Liver (tissue), 9 donors: ENCODE measurements around the gene TMEM8B. TPM values are rescaled to one million over a fixed set of nuclear protein-coding genes. Genes with fewer than 3 reads are reported as not detected.

Experiments
- DNase-seq: peaks from one replicate; pipeline ENCODE4 v3.0.0-alpha.2; 2017; ENCODE audit warnings: low spot score
- H3K27ac ChIP-seq, 2 donors: one replicate each; pipeline ENCODE4 v1.7.0; 2013; ENCODE audit warnings: inconsistent platforms in 2 of 2, low read length in 2 of 2, control low read depth in 1 of 2, low read depth in 1 of 2, mild to moderate bottlenecking in 1 of 2
- H3K27me3 ChIP-seq, 4 donors: one replicate each; pipeline versions ENCODE4 v1.6.1 to v1.7.0; 2013; ENCODE audit warnings: low read length in 3 of 4, inconsistent platforms in 1 of 4, mild to moderate bottlenecking in 1 of 4, moderate library complexity in 1 of 4; ENCODE audit not compliant: control insufficient read depth in 4 of 4, insufficient read depth in 4 of 4
- H3K36me3 ChIP-seq, 4 donors: one replicate each; pipeline versions ENCODE4 v1.6.1 to v1.7.0; 2013; ENCODE audit warnings: low read length in 3 of 4, mild to moderate bottlenecking in 3 of 4, low read depth in 1 of 4, moderate library complexity in 1 of 4; ENCODE audit not compliant: control insufficient read depth in 4 of 4, insufficient read depth in 3 of 4
- H3K4me1 ChIP-seq, 4 donors: one replicate each; pipeline versions ENCODE4 v1.6.1 to v1.7.0; 2013; ENCODE audit warnings: low read length in 3 of 4, mild to moderate bottlenecking in 3 of 4, moderate library complexity in 1 of 4; ENCODE audit not compliant: control insufficient read depth in 4 of 4, insufficient read depth in 4 of 4
- H3K4me3 ChIP-seq, 3 donors: one replicate each; pipeline versions ENCODE4 v1.6.1 to v1.7.0; 2013; ENCODE audit warnings: low read length in 3 of 3, control low read depth in 1 of 3, low read depth in 1 of 3, mild to moderate bottlenecking in 1 of 3
- H3K9ac ChIP-seq, 2 donors: one replicate each; pipeline ENCODE4 v1.7.0; 2013; ENCODE audit warnings: low read length in 2 of 2, mild to moderate bottlenecking in 2 of 2, moderate library complexity in 2 of 2, control low read depth in 1 of 2, low read depth in 1 of 2
- H3K9me3 ChIP-seq, 4 donors: one replicate each; pipeline versions ENCODE4 v1.6.1 to v1.7.0; 2013; ENCODE audit warnings: low read length in 3 of 4; ENCODE audit not compliant: control insufficient read depth in 4 of 4
- CTCF ChIP-seq: fragments of 150-350 bp; IDR thresholded peaks from 2 replicates; pipeline ENCODE4 v1.5.1; 2017; ENCODE audit warnings: improper control_type of control experiment, low read depth, low read length; ENCODE audit not compliant: missing input control
- EGR1 ChIP-seq, 2 donors: IDR thresholded peaks; 2 replicates each; pipeline ENCODE4 v1.6.1; 2016 to 2018; ENCODE audit warnings: antibody characterized with exemption in 2 of 2, low read depth in 2 of 2
- FOXA1 ChIP-seq: IDR thresholded peaks from 2 replicates; pipeline ENCODE4 v1.6.1; 2016; ENCODE audit warnings: antibody characterized with exemption
- FOXA2 ChIP-seq: IDR thresholded peaks from 2 replicates; pipeline ENCODE4 v1.6.1; 2016; ENCODE audit warnings: antibody characterized with exemption
- GABPA ChIP-seq, 2 donors: IDR thresholded peaks in 1 of 2; conservative IDR thresholded peaks in 1 of 2; 2 replicates each; pipeline ENCODE4 v1.6.1; 2016; ENCODE audit warnings: antibody characterized with exemption in 2 of 2, mild to moderate bottlenecking in 1 of 2, moderate library complexity in 1 of 2
- HNF4A ChIP-seq, 2 donors: conservative IDR thresholded peaks; 2 replicates each; pipeline ENCODE4 v1.6.1; 2016; ENCODE audit warnings: antibody characterized with exemption in 2 of 2, mild to moderate bottlenecking in 2 of 2
- HNF4G ChIP-seq: IDR thresholded peaks from 2 replicates; pipeline ENCODE4 v1.6.1; 2016; ENCODE audit warnings: antibody characterized with exemption
- JUND ChIP-seq, 2 donors: IDR thresholded peaks; 2 replicates each; pipeline ENCODE4 v1.6.1; 2016; ENCODE audit warnings: antibody characterized with exemption in 2 of 2
- NR2F2 ChIP-seq: IDR thresholded peaks from 2 replicates; pipeline ENCODE4 v1.6.1; 2016; ENCODE audit warnings: antibody characterized with exemption
- RAD21 ChIP-seq, 2 donors: IDR thresholded peaks; 2 replicates each; pipeline ENCODE4 v1.6.1; 2016; ENCODE audit warnings: antibody characterized with exemption in 2 of 2, mild to moderate bottlenecking in 2 of 2
- RXRA ChIP-seq, 2 donors: IDR thresholded peaks; 2 replicates each; pipeline ENCODE4 v1.6.1; 2017 to 2018; ENCODE audit warnings: antibody characterized with exemption in 2 of 2, mild to moderate bottlenecking in 1 of 2
- SP1 ChIP-seq: IDR thresholded peaks from 2 replicates; pipeline ENCODE4 v1.6.1; 2018; ENCODE audit warnings: antibody characterized with exemption, mild to moderate bottlenecking
- TAF1 ChIP-seq: conservative IDR thresholded peaks from 2 replicates; pipeline ENCODE4 v1.6.1; 2016; ENCODE audit warnings: antibody characterized with exemption, mild to moderate bottlenecking
- YY1 ChIP-seq: IDR thresholded peaks from 2 replicates; pipeline ENCODE4 v1.6.1; 2016; ENCODE audit warnings: antibody characterized with exemption, mild to moderate bottlenecking
- WGBS: extraction: QIAGEN DNeasy Blood & Tissue Kit; methylation state at CpG from one replicate; pipeline ENCODE4 v1.1.7; 2013; 5-methylcytosine and 5-hydroxymethylcytosine counted together
- polyA plus RNA-seq, 2 donors: library from polyadenylated mRNA; stranded (reverse) in 1 of 2; unstranded in 1 of 2; fragments of 200-250 nt in 1 of 2; fragments of >200 nt in 1 of 2; fragmentation: Nextera tagmentation in 1 of 2; extraction: Ambion mirVana in 1 of 2; gene quantifications; one replicate each; pipeline versions ENCODE4 v1.2.1 to v1.2.3, GENCODE V29; 2013 to 2015
- total RNA-seq, 2 donors: library from RNA; depleted of rRNA; stranded (reverse); fragments of >200 nt; gene quantifications; one replicate each; pipeline ENCODE4 v1.2.3, GENCODE V29; 2014
- TF ChIP-seq, protein P1 (sequence below): IDR thresholded peaks from 2 replicates; pipeline ENCODE4 v1.6.1; 2016; ENCODE audit warnings: antibody characterized with exemption
- TF ChIP-seq, protein P2 (sequence below): IDR thresholded peaks from 2 replicates; pipeline ENCODE4 v1.6.1; 2016; ENCODE audit warnings: antibody characterized with exemption, mild to moderate bottlenecking
- TF ChIP-seq, protein P3 (sequence below): IDR thresholded peaks from 2 replicates; pipeline ENCODE4 v1.6.1; 2016; ENCODE audit warnings: antibody characterized with exemption
- TF ChIP-seq, protein P4 (sequence below): IDR thresholded peaks from 2 replicates; pipeline ENCODE4 v1.6.1; 2016; ENCODE audit warnings: antibody characterized with exemption
- donor health status: healthy.
- donor health status: healthy.
- donor health status: healthy.
- donor health status: healthy.
- donor health status: healthy.

TMEM8B gene
- total and polyA plus RNA-seq, 4 donors = 1.1 to 5.4 (median 2.7) TPM

DNA sequence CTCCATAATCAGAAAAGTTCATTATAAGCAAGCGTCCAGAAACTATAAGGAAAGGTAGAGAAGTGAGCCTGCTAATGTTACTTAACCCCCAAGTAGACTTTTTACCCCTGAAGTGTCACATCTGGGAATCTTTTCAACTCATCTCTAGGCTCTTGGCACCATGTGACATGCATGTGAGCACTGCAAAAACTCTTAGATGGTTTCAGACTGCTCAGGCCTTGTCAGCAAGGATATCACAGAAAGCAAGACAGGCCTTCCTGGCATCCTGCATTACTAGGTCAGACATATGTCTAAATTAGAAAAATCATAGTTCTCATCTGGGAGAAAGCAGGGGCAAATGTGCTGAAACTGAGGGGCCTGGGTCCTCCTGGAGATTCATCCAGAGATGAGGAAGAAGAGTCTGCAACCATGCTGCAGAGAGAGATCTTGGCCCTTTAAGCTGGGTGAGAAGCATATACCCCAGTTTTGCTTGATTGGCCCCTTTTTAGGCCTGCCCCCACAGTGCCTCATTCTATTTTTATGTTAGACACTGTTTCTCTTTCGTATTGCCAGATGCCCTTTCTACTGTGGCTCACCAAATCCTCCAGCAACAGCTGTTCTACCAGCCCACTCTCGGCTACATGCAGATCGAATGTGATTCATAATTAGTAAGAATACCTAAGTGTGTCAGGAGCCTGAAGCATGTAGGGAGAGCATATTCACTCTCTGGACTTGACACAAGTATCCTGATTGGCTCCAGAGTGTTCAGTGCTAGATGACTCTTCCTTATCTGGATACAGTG, 19.0 kb downstream of the TMEM8B start:
- TF ChIP-seq, protein P1, sequence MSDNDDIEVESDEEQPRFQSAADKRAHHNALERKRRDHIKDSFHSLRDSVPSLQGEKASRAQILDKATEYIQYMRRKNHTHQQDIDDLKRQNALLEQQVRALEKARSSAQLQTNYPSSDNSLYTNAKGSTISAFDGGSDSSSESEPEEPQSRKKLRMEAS = no peak
- TF ChIP-seq RAD21 (IDR thresholded peaks at IDR 0.05) = no peak
- no peak for TF ChIP-seq CTCF
- TF ChIP-seq SP1 = no peak
- TF ChIP-seq, protein P2, sequence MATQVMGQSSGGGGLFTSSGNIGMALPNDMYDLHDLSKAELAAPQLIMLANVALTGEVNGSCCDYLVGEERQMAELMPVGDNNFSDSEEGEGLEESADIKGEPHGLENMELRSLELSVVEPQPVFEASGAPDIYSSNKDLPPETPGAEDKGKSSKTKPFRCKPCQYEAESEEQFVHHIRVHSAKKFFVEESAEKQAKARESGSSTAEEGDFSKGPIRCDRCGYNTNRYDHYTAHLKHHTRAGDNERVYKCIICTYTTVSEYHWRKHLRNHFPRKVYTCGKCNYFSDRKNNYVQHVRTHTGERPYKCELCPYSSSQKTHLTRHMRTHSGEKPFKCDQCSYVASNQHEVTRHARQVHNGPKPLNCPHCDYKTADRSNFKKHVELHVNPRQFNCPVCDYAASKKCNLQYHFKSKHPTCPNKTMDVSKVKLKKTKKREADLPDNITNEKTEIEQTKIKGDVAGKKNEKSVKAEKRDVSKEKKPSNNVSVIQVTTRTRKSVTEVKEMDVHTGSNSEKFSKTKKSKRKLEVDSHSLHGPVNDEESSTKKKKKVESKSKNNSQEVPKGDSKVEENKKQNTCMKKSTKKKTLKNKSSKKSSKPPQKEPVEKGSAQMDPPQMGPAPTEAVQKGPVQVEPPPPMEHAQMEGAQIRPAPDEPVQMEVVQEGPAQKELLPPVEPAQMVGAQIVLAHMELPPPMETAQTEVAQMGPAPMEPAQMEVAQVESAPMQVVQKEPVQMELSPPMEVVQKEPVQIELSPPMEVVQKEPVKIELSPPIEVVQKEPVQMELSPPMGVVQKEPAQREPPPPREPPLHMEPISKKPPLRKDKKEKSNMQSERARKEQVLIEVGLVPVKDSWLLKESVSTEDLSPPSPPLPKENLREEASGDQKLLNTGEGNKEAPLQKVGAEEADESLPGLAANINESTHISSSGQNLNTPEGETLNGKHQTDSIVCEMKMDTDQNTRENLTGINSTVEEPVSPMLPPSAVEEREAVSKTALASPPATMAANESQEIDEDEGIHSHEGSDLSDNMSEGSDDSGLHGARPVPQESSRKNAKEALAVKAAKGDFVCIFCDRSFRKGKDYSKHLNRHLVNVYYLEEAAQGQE = no peak
- TF ChIP-seq HNF4G = no peak
- no peak for TF ChIP-seq EGR1 (IDR thresholded peaks at IDR 0.05; ENCODE audit: low read depth in 2 of 2)
- no peak for TF ChIP-seq FOXA2
- no peak for TF ChIP-seq RXRA (IDR thresholded peaks at IDR 0.05)
- no peak for TF ChIP-seq FOXA1
- TF ChIP-seq, protein P3, sequence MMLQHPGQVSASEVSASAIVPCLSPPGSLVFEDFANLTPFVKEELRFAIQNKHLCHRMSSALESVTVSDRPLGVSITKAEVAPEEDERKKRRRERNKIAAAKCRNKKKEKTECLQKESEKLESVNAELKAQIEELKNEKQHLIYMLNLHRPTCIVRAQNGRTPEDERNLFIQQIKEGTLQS = no peak
- TF ChIP-seq, protein P4, sequence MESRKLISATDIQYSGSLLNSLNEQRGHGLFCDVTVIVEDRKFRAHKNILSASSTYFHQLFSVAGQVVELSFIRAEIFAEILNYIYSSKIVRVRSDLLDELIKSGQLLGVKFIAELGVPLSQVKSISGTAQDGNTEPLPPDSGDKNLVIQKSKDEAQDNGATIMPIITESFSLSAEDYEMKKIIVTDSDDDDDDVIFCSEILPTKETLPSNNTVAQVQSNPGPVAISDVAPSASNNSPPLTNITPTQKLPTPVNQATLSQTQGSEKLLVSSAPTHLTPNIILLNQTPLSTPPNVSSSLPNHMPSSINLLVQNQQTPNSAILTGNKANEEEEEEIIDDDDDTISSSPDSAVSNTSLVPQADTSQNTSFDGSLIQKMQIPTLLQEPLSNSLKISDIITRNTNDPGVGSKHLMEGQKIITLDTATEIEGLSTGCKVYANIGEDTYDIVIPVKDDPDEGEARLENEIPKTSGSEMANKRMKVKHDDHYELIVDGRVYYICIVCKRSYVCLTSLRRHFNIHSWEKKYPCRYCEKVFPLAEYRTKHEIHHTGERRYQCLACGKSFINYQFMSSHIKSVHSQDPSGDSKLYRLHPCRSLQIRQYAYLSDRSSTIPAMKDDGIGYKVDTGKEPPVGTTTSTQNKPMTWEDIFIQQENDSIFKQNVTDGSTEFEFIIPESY = no peak
- no peak for TF ChIP-seq HNF4A (conservative IDR thresholded peaks at IDR 0.05)
- no peak for TF ChIP-seq YY1
- no peak for TF ChIP-seq TAF1
- TF ChIP-seq NR2F2 = no peak
- TF ChIP-seq GABPA (IDR thresholded peaks at IDR 0.05 in 1 of 2, conservative IDR thresholded peaks at IDR 0.05 in 1 of 2) = no peak
- no peak for TF ChIP-seq JUND (IDR thresholded peaks at IDR 0.05)
- H3K4me1 ChIP-seq = peaks cover 0 to 5% (median 1%) of the 10 kb centered on the region in 4 donors
- no peak for DNase-seq

More for the DNA sequence above, 19.0 kb downstream of the TMEM8B start:
- H3K36me3 ChIP-seq = peaks cover 0 to 5% (median 0%) of the 10 kb centered on the region in 4 donors
- no peak overlapping the region for H3K4me3 ChIP-seq
- no peaks in the 10 kb centered on the region for H3K9me3 ChIP-seq
- WGBS = 86% methylated on average over 4 of the region's 4 CpGs
- no peak overlapping the region for H3K27ac ChIP-seq
- no peaks in the 10 kb centered on the region for H3K27me3 ChIP-seq
- no peak overlapping the region for H3K9ac ChIP-seq
